MM.1S (cell line): Measurements from ENCODE around the gene TSPYL4.

Experiments used
- CTCF ChIP-seq: fragments of 300-600 bp; sonication (generic); IDR thresholded peaks from 2 replicates; pipeline ENCODE4 v1.5.1; 2016; ENCODE audit warnings: antibody characterized with exemption, low read length, mixed read lengths
- EZH2 ChIP-seq: fragments of 300-600 bp; sonication (generic); optimal IDR thresholded peaks from 2 replicates; pipeline ENCODE3; 2017; ENCODE audit warnings: low read depth, mild to moderate bottlenecking, antibody characterized with exemption, low read length, mixed read lengths
- EZH2phosphoT487 ChIP-seq: fragments of 300-600 bp; sonication (generic); IDR thresholded peaks from 2 replicates; pipeline ENCODE4 v1.6.1; 2018; ENCODE audit warnings: antibody characterized with exemption, low read length

DNA sequence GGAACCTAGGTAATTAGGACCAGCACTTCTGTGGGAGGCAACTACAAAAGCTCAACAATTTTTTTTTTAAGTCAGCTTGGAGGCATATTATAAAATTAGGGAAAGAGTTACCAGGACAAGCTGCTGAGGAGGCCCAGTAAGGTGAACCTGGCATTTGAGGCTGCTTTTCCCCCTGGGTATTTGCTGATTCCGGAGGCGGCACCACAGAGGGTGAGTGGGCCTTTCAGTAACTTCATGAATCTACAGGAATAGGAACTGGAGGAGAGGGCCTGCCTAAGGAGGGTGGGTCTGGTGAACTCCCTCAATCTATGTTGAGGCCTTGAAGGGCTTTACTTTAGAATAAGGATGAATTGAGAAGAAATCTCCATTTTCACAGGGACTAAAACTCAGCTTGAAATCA lies 14.6 kb downstream of the TSPYL4 start:
- TF ChIP-seq CTCF (no peak), EZH2 (no peak), EZH2phosphoT487 (no peak)
